Neural crest cell (in vitro differentiated cells): Measurements from ENCODE around the gene SLC6A6. TPM values are rescaled to one million over a fixed set of nuclear protein-coding genes. Genes with fewer than 3 reads are reported as not detected.

Source experiments
- DNase-seq: peaks from one replicate; pipeline ENCODE4 v3.0.0; 2021; ENCODE audit warnings: low read depth, mixed read lengths, low spot score
- H3K27ac Mint-ChIP-seq: one replicate; pipeline ENCODE4 v1.8.0; 2021; ENCODE audit warnings: mild to moderate bottlenecking, mixed read lengths; ENCODE audit not compliant: unreplicated experiment
- H3K27me3 Mint-ChIP-seq: 2 replicates; pipeline ENCODE4 v1.8.0; 2021; ENCODE audit warnings: low read depth, mild to moderate bottlenecking, mixed read lengths
- H3K36me3 Mint-ChIP-seq: 2 replicates; pipeline ENCODE4 v1.8.0; 2021; ENCODE audit warnings: low read depth, mild to moderate bottlenecking, mixed read lengths
- H3K4me1 Mint-ChIP-seq: 2 replicates; pipeline ENCODE4 v1.8.0; 2021; ENCODE audit warnings: mixed read lengths
- H3K4me3 Mint-ChIP-seq: one replicate; pipeline ENCODE4 v1.8.0; 2021; ENCODE audit warnings: mild to moderate bottlenecking, mixed read lengths
- H3K9me3 Mint-ChIP-seq: 2 replicates; pipeline ENCODE4 v1.8.0; 2021; ENCODE audit warnings: mixed read lengths
- CTCF ChIP-seq: fragments of 200-600 bp; sonication (generic); conservative IDR thresholded peaks from 2 replicates; pipeline ENCODE4 v1.5.0; 2021; ENCODE audit warnings: antibody characterized with exemption, mild to moderate bottlenecking
- total RNA-seq: library from RNA; stranded (reverse); gene quantifications from 2 replicates; pipeline ENCODE4 v1.2.1, GENCODE V29; 2021

Gene SLC6A6
- total RNA-seq, 1 donor from 2014 or later: 33.8 TPM

- no peak for DNase-seq
- Mint-ChIP-seq H3K27me3 (no peaks in the 10 kb centered on the region), H3K9me3 (peaks cover 4% of the 10 kb centered on the region), H3K4me1 (peaks cover 14% of the 10 kb centered on the region), H3K4me3 (no peak overlapping the region), H3K36me3 (peaks cover 35% of the 10 kb centered on the region), H3K27ac (no peak overlapping the region)
- TF ChIP-seq CTCF: no peak
These were observed 42.0 kb downstream of the SLC6A6 start for GRCh38 chr3:14444380-14444779.

- Mint-ChIP-seq H3K27me3 (no peaks in the 10 kb centered on the region), H3K4me3 (no peak overlapping the region), H3K4me1 (no peaks in the 10 kb centered on the region), H3K9me3 (peaks cover 4% of the 10 kb centered on the region), H3K36me3 (peaks cover 36% of the 10 kb centered on the region), H3K27ac (no peak overlapping the region)
- no peak for DNase-seq
- TF ChIP-seq CTCF: no peak
These were observed 43.4 kb downstream of the SLC6A6 start for GRCh38 chr3:14445773-14446172.

- Mint-ChIP-seq H3K9me3 (peaks cover 4% of the 10 kb centered on the region), H3K4me3 (no peak overlapping the region), H3K27me3 (no peaks in the 10 kb centered on the region), H3K27ac (no peak overlapping the region), H3K36me3 (peaks cover 41% of the 10 kb centered on the region), H3K4me1 (peaks cover 4% of the 10 kb centered on the region)
- DNase-seq: no peak
- no peak for TF ChIP-seq CTCF
These were observed 44.7 kb downstream of the SLC6A6 start for GRCh38 chr3:14446988-14447570.

GRCh38 chr3:14448063-14448462 is 45.7 kb downstream of the SLC6A6 start:
- Mint-ChIP-seq H3K36me3 (peaks cover 44% of the 10 kb centered on the region), H3K27me3 (no peaks in the 10 kb centered on the region), H3K27ac (no peak overlapping the region), H3K4me3 (no peak overlapping the region), H3K9me3 (peaks cover 4% of the 10 kb centered on the region), H3K4me1 (peaks cover 14% of the 10 kb centered on the region)
- DNase-seq: no peak
- TF ChIP-seq CTCF: no peak

- Mint-ChIP-seq H3K27me3 (no peaks in the 10 kb centered on the region), H3K36me3 (peaks cover 45% of the 10 kb centered on the region), H3K4me3 (no peak overlapping the region), H3K4me1 (peaks cover 22% of the 10 kb centered on the region), H3K9me3 (peaks cover 4% of the 10 kb centered on the region), H3K27ac (peak overlapping the region; percentile 19)
- DNase-seq: no peak
- TF ChIP-seq CTCF: no peak
These were observed 46.6 kb downstream of the SLC6A6 start for GRCh38 chr3:14448756-14449727.
